CD1c-positive myeloid dendritic cell (primary cell): ENCODE measurements around the gene ARPC2.

Experiments
- DNase-seq: peaks from one replicate; pipeline ENCODE4 v3.0.0-alpha.2; 2016; ENCODE audit errors: extremely low spot score

Gene ARPC2

GRCh38 chr2:218289639-218290315, 72.8 kb downstream of the ARPC2 start:
- no peak for DNase-seq

DNA sequence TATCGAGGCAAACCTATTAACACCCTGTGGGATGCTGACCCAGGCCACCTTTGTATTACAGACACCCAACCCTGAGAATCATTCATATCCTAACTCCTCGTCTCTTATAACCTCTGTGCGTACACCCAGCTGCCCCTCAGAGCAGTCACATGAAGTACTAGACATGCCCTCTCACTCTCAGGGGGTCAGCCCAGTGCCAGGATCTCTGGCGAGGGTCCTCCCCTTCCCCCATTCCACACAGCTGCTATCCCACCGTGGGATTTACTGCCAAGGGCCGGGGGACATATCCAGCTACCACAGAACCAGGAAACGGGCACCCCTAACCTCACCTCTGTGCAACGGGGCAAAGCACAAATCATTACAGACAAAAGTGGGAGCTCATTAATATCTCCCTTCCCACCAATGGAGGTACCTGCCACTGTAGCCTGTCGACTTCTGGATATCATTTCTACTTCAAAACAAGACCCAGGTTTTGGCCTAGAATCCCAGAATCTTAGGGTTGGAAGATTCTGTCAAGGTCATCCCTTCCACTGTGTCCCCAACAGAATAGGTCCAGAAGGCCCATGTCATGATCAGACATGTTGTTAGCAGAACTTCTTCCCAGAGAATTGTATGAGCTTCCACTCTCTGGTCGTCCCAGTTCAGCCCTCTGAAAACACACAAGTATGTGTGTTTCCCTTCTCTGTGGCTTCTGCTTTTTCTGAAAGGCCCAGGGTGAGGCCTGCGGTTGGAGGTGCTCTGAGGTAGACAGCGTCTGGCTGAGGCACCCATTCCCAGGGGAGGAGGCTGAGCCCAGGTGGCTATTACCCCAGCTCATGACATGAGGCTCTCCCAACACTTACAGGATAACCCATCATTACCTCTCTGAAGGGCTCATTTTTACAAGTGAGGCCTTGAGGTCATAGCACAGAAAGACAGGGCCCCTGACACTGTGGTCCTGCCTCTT, 73.6 kb downstream of the ARPC2 start:
- DNase-seq: peak; percentile 64

DNA sequence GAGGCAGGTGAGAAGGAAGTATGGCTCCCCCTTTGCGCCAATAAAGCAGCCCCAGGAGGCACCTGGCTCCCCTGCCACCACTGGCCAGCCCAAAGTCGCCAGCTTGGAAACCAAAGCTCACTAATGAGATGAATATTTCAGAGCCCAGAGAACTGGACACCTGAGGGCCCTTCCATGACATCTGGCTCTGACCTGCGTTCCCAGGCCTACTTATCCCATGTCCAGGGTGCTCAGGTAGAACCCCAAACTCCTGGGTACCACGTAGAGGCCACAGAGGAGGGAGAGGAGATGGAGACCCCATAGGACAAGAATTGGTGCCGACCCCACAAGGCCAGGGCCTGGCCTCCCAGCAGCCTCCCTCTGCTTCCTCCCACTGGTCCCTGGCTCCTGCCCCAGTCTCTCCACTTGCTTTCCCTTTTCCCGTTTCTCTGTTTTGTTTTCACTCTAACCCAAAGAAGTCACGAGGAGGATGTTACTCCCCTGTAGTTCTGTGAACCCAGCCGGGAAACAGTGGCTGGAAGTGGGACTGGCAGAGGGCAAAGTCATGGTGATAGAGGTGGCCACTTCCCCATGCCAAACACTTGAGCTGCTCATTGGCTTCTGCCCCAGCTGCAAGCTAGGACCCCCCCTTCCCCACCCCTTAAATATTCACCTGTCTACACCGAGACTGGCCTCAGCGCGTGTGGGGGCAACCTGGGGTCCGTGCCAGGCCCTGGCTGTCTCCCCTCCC, 74.5 kb downstream of the ARPC2 start:
- peak; percentile 82 for DNase-seq

- DNase-seq: peak; percentile 92
These were observed 75.3 kb downstream of the ARPC2 start, which contains the start of gene TMBIM1 for GRCh38 chr2:218292048-218293014. TMBIM1 (minus strand) TSS chr2:218292503; CDS start chr2:218282141, 10,362 bp downstream.

- DNase-seq: peak; percentile 72
These were observed 76.9 kb downstream of the ARPC2 start for GRCh38 chr2:218293715-218294429.

DNA sequence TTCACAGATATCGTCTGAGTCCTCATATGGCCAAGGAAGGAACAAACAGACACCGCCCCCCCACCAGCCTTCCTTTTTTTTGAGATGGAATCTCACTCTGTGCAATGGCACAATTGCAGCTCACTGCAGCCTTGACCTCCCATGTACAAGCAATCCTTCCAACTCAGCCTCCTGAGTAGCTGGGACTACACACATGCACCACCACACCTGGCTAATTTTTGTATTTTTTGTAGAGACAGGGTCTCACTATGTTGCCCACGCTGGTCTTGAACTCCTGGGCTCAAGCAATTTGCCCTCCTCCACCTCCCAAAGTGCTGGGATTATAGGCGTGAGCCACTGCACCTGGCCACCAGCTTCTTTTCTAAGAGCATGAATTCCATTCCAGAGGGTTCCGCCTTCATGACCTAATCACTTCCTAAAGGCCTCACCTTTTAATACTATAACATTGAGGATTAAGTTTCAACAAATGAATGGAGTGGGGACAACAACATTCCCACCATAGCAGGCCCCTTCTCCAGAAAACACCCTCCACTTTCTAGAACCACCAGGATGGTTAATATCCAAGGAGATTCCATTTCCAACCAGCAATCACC, 77.5 kb downstream of the ARPC2 start:
- peak; percentile 39 for DNase-seq

- no peak for DNase-seq
These were observed 78.0 kb downstream of the ARPC2 start for GRCh38 chr2:218295029-218295428.

- DNase-seq: no peak
These were observed 79.2 kb downstream of the ARPC2 start for GRCh38 chr2:218296200-218296599.

- DNase-seq: no peak
These were observed 79.9 kb downstream of the ARPC2 start for GRCh38 chr2:218296847-218297246.

- no peak for DNase-seq
These were observed 81.4 kb downstream of the ARPC2 start for GRCh38 chr2:218298314-218298875.

- no peak for DNase-seq
These were observed 83.2 kb downstream of the ARPC2 start for GRCh38 chr2:218300141-218300540.

- DNase-seq: peak; percentile 93
These were observed 84.3 kb downstream of the ARPC2 start for GRCh38 chr2:218301176-218301819.
